NCI-H2081 treated with DMSO at 0.1 percent for 48 hours (cell line): ENCODE data around the gene SMG6.

ENCODE experiments used
- DNase-seq: peaks from one replicate; lab custom pipeline; 2025; lab: John Stamatoyannopoulos, UW

SMG6 gene

DNA sequence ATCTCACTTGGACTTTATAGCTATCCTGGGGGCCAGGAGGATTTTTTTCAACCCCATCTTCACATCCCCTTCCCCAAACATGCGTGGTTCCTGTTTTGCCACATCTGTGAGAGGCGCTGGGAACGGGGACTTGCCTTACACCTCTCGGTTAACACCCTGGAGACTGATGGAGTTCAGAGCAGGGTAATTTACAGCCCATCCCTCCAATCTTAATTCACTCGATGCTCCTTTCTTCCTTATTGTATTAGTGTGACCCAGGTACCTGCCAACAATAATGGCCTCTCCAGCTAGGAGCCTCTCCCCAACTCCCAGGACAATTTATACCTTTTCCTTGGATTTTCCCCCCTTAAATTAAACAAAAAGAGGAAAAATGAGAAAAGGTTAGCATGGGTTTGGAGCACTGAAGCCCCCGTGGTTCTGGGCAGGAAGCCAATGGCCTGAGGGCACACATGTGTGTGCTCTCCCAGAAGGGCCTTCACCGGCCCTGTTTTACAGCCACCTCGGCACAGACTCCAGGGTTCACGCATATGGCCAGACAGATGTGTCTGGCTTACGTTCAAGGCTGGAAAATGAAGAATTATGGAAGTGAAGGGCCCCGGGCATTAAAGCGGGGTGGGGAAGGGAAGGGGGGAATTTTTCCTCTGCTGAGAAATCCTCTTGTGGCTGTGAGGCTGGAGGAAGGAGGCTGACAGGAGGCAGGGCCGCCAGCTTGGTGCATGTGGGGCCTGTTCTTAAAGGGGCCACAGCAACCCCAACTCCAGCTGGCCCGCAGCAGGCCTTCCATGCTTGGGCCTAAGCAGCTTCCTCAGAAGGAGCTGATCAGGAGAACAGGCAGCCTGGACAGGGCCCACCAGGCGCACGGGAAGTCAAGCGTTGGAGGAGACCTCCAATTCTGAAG, 227.2 kb downstream of the SMG6 start:
- no peak for DNase-seq

DNA sequence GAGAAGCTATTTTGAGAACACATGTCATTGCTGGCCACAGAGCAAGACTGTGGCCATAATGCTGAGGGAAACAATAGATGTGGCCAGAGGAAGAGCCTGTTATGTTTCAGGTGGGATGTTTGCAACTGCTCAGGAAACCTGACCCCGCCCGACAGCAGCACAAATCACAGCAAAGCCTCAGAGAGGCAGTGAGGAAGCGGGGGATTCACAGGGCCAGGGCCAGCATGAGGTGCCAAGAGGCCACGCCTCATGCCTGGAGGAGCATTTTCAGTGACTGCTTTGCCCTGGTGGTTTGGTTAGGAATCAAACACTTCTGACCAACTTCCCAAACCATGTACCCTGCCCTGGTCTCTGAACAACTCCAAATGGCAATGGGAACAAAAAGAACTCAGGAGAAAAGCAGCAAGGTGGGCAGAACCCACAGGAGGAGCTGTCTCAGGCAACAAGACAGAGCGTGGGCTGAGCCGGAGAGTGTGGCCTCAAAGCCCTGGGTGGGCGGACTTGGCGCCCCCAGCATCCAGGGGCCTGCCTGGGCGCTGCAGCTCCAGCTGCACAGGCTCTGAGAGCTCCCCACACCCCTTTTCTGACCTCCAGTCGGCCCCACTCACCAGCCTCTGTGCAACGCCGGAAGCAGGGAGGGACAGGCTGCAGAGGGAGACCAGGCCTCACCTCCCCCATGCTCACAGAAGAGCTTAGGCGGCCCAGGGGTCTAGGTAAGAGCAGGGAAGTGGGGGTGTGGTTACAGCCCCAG, 228.1 kb downstream of the SMG6 start:
- no peak for DNase-seq

DNA sequence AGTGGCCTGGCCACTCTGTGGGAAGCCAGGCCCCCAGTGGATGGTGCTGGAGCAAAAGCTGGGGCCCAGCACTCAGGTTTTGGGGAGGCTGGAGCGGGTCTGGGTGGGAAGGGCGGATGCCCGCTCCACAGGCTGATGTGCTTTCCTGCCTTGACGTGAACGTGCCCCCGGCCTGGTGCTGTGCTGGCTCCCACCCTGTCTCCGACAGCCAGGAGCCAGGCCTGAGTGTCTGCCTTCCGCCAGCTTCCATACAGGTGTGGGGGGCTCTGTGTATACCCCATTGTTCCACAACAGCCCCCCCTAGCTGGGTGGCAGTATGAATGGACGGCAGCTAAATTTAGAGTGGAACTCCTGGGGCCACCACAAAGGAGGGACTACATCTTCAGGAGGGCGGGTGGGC, 228.7 kb downstream of the SMG6 start:
- no peak for DNase-seq

DNA sequence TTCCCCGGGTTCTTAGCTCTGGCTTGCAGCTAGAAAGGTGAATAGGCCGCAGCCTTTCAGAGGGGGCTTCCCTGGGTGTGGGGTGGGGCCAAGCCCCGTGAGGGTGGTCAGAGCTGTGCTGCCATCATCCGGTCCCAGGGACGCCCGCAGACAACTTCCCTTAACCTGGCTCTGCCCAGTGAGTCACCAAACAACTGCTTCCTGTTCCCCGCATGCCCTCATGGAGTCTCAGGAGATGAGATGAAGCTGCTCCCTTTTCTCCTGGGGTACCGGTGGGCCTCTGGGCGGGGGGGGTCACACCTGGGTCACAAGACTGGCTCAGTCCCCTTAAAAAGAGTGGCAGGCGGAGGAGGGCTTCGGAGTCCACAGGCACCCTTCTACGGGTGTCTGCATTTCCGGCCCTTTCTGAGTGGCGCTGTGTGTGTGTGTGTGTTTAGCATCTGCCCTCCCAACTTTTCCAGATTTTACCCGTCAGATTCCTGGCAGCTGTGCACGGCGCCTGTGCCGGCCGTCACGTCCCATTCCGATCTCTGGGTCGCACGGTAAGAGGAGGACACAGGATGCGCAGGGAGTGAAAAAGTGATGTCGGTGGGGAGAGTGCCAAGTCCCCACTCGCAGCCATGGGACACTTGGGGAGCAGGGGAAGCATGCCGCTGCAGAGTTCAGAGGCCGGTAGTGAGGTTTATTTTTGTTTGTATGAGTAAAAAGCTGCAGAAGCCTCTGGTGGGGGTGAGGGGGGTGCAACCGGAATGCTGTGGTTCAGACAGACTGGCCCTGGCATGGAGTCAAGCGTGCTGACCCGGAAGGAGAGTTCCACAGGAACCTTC, 231.9 kb downstream of the SMG6 start:
- DNase-seq, result no peak

DNA sequence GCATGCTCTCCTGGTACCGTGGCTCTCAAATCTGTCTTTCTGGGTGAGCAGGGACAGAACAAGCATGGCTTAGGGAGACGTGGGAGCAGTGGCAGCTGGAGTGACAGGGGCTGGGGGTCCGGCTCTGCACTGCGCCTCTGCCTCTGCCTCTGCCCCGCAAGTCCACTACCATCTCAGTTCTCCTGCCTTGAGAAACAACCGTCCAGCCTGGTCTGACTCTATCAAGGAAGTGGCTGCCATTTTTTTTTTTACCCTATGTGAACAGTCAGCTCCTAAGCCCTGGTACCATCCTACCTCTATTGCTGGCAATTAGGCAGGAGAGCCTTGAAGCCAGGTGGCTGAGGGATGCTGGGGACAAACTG, 232.6 kb downstream of the SMG6 start:
- DNase-seq, result no peak

DNA sequence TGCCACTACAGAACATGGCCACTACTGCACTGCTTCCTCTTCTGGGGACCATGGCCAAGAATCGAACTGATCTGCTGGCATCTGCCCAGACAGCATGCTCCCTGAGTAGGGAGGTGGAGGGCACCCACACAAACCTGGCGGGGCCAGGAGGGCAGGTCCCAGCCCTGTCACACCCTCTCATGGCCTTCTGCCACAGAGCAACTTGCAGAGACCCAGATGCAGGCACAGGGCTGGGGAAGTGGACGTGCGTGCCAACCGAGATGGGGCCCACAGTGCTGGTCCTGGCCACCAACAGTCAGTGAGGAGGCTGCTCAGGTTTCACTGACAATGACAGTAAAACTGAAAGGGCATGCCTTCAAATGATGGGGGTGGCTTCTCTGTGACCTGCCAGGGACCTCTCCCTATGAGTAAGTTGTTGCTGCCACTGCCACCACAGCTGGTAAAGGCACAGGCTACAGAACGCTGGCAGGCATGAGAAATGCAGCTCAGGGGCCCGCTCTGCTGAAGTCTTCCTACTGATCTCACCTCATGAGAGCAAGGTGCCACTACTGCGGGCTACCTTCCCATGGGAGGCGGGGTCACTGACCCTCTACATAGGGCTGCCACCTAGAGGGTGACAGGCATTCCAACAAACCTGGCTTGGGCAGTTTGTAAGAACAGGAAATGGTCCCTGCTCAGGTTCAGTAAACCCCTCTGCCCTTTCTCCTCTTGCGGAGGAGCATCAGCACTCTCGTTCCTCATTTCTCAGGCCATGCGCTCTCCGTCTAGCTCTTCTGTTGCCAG, 233.2 kb downstream of the SMG6 start:
- DNase-seq, result no peak

DNA sequence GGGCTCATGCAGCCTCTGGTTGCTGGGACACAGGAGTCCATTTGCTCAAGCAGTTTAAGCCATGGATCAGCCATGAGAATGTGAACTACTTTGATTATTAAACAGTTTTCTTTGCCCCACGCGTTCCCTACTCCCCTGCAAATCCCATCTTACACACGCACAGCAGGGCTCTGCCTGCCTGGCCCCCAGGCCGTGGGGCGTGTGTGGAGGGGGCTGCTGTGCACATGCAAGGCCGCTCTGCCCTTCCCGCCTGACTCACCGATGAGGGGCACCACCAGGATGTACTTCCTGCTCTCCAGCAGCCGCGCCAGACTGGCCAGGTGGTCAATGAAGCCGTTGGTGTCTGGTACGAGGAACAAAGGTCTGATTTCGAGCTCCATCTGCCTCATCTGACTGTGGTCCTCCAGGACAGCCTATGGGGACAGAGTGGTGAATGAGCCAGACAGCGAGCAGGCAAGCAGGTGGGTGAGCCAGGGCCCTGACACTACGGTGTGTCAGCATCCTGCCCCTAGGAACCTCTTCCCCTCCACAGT, 235.0 kb downstream of the SMG6 start:
- DNase-seq, result no peak

DNA sequence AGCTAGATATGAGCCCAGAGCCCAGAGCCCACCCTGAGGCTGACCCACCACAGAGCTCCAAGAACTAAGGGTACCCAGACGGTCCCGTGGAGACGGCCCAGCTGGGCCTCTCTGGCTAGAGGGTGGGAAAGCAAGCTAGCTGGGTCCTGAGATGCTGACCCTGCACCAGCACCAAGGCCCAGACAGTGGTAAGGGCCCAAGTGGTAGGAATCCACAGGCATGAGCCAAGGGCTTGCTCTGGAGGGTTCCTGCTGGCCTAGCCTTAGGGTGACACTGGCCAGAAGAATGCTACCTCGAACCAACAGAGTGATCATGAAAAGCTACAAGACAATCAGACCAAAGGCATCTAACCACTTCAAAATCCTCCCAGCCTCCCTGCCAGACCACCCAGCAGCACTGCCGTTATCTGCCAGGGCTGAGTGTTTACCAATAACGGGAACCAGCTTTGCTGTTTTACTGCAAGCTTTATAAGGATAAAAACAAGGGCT, 235.5 kb downstream of the SMG6 start:
- DNase-seq, result no peak

DNA sequence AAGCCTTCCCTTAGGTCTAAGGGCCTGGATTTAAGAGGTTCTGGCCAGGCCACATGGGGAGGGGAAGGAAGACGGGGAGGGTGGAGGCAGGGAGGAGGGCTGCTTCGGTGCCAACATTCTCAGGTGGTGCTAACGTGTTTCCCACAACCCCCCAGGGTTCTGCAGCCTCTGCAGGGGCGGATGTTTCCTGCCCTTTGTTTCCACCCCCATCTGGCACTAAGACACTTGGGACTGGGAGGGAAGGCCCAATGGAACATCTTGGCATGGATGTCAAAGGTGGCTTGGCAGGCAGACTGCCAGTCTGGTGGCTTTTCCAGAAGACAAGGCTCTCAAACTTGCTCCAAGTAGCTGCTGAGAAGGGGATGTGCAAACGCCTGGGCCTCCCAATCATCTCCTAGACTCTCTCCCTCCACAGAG, 236.0 kb downstream of the SMG6 start:
- DNase-seq, result no peak

DNA sequence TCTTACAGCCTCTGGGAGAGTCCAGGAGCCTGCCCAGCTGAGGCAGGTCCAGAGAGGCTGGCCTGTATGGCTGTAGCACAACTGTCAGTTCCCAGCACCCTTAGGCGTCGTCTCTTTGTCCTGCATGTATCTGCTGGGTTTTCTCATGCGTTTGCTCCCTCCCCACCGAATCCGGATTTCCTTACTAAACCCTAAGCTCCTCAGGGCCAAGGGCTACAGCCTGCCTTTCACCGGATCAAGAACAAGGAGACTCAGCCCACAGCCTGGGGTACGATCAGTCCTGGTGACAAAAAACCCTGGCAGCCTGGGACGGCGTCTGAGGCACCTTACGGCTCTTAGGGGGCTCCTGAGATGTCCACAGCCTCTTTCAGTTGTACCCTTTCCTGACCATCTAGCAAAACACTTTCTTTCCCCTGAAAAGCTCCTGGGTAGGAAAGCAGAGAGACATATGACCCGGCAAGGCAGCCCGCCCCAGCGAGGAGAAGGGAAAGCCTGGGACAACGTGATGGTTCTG, 236.5 kb downstream of the SMG6 start:
- DNase-seq, result no peak

DNA sequence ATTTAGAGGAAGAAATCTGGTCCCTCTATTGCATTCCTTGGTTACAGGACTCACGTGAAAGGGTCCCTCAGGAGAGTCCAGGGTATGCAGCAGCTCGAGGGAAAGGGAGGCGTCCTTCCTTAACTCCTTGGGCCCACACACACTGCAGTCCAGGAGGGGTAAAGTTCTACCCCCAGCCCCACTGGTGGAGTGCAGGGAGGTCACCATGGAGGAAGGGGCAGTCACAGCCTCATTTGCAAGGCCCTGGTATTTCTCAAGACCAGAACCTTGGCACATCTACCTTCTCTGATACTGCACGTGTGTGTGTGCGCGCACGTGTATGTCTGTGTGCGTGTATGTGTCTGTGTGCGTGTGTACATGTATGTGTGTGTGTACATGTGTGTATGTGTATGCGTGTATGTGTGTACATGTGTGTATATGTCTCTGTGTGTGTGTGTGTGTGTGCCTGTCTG, 237.6 kb downstream of the SMG6 start:
- no peak for DNase-seq

DNA sequence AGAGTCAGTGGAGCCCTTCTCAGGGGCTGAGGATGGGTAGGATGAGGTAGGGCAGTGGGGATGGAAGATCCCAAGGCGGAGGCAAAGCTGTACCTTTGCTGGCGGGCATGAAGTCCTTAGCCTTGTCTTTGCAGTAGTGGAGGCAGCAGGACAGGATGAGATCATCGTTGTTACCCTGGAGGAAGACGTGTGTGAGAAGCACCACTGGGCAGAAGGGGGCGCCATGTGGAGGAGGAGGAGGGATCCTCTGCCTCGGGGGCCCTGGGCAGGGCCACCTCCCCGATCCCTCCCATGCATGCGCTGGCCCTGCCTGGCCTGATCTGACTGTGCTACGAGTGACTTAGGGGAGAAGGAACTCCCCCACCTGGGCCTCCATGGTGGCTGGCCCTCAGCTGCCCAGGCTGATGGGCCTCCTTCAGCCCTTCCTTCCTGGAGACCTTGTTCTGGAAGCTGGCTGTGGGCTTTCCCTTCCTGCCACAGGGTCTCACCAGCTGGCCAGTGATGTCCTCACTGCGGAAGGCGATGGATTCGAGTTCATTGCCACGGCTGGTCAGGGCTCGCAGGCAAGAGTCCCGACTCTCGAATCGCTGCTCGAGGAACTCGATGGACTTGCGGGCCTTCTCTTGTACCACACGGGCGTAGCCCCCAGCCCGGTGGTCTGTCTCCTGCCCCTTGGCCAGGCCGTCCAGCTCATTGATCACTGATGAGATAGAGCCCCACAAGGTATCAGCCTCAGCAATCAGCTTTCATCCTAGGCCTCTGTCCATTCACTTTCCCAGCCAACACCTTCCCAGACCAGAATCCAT, 238.4 kb downstream of the SMG6 start:
- no peak for DNase-seq

DNA sequence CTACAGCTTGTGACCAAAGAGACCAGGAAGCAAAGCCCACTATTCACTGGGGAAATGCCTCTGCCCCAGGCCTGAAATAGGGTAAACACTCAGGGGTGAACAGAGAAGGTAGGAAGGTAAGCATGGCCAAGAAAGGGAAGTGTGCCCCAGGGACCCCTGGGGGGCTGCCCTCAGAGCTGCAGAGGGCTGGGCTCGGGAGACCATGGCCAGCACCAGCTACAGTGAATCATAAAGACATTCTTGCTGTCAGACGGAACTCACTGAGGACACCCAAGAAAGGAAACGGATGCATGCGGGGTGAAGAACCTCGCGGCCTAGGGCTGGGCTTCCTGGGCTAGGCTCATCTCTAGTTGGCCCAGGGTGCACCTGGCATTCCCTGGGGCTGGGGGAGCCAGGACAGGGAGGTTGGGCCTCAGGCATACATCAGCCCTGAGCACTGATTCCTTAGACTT, 239.0 kb downstream of the SMG6 start:
- DNase-seq, result no peak

DNA sequence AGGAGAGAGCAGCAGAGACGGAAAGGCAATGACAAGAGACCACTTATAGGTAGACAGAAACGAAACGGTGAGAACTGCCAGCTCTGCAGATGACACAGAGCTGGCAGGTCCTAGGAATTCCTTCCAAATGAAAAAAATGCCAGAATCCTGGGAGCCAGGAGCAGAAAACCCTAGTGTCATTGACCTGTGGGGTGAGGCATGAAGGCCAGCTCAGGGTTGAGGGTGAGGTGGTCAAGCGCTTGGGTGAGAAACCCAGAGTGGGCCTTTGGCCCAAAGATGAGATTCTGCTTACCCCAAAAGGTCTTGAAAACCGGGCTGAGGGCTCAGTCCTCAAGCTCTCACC, 239.5 kb downstream of the SMG6 start:
- no peak for DNase-seq

DNA sequence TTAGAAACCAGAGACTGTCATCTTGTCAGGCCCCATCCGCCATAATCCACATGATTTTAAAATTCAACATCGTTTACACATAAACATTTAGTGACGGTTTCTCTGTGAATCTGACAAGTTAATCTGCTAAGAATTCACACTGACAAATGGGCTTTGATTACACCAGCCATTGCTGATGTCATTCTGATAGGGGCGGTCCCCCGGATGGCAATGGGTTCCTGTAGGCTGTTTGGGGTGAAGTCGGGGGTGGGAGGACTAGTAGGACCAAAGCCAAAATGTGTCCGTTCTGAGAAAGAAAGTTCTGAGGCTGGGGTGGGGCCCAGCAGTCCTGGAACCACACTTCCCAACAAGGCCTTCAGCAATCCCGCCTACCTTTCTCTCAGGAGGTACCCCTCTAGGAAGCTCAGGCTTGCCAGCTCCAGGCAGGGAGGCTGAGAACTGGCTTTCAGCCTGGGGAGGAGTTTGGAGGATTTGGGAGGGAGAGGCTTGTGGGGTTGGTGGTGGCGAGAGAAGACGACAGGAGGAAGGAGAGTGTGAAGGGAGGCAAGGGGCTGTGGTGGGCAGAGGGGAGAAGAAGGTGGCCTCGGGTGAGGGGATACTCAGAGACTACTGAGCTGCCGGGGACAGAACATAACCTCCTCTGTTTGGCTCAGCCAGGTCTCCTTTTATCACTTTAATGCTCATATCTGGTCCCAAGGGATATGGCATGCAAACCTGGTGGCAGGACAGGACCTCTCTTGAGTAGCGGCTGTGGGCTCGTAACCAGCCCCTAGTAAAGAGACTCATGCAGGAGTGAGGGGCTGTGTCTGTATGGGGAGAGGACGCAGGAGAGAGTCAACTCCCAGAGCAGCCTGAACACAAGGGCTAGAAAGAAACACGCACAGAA, 240.1 kb downstream of the SMG6 start:
- no peak for DNase-seq

DNA sequence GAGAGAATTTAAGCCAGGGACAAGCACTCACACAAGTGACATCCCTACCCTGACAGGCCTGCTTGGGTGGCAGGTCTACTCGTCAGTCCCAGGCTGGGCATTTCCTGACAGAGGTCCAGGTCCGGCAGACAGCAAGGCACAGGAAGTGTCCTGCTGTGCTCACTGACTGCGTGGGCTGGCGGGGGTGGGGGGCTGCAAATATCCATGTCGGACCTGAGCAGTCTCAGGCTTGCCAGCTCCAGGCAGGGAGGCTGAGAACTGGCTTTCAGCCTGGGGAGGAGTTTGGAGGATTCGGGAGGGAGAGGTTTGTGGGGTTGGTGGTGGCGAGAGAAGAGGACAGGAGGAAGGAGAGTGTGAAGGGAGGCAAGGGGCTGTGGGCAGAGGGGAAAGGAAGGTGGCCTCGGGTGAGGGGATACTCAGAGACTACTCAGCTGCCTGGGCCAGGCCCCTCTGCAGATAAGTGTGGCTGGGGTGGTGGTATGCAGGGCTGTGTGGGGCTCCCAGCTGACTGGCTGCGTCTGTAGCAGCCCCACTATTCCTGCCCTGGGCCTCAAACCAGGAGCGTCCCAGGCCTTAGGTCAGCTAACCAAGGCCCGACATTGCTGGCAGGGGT, 240.9 kb downstream of the SMG6 start:
- DNase-seq, result no peak

DNA sequence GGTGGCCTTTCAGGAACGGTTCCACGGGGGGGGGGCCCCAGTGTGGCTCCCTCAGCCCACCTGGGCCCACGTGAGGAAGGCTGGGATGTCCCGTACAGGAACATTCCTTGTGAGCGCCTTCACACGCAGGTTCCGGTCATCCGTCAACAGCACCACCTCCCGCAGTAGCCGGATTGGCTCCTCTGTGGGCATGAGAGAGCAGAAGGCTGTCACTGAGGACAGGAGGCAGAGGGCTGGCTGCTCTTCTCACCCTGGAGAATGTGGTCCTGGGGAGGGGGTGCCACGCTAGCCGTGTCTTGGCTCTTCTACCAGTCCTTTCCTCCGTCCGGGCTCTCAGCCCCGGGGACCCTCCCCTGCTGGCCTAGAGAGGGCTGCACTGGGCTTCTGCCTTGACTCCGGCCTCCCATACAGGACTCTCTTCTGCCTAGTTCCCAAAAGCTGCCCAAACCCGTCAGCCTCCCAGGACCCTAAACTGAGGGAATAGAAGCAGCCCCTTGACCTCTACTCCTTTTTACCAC, 242.1 kb downstream of the SMG6 start:
- DNase-seq, result no peak

DNA sequence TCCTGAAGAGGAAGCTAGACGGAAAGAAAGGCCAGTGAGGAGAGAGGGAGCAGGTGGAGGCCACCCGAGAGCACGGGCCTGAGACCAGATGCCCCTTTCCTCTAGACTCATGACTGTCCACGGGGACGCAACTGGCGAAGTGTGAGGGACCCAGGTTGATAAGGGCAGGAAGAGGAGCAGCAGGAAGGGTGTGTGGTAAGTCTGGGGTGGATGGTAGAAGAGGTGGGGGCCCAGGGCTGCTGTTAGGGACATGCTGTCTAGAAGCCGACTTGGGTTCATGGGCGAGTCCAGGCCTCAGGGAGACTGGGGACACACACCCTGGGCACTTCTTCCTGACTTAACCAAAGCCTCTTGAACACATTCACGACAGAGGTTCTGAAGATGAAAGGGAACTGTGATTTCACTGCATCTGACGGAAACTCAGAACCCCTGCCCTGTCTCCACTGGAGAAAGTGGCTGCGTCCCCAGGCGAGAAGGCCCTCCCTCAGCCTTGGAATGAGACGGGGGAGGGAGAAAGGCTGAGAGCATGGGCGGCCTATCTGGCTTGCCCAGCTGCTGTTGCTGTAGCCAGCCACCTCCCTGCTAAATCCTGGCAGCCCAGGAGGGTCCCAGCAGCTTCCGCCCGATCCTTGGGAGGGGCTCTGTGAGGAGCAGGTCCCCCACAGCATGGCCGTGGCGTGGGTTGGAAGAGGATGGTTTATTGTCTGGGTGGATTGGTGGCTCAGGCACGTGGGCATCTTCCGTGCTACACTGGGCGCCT, 242.7 kb downstream of the SMG6 start:
- DNase-seq, result no peak
